Mucosa of stomach (tissue), 1 donor: ENCODE data around the gene RUNDC1.
A peak's percentile ranks its signal among the peaks of the same experiment; 100 is the strongest.
"Not testable (repeated sequence)": the region's sequence is repeated elsewhere in the genome, so short reads cannot be mapped to it uniquely, and the experiment has no call there.

Experiments
- H3K27me3 ChIP-seq: one replicate; pipeline ENCODE4 v1.7.0; 2013; ENCODE audit warnings: mild to moderate bottlenecking, low read length; ENCODE audit not compliant: control insufficient read depth, insufficient read depth
- H3K36me3 ChIP-seq: one replicate; pipeline ENCODE4 v1.7.0; 2013; ENCODE audit warnings: low read length; ENCODE audit not compliant: control insufficient read depth, insufficient read depth
- H3K4me1 ChIP-seq: one replicate; pipeline ENCODE4 v1.7.0; 2013; ENCODE audit warnings: mild to moderate bottlenecking, low read length; ENCODE audit not compliant: control insufficient read depth, insufficient read depth
- H3K4me3 ChIP-seq: one replicate; pipeline ENCODE4 v1.7.0; 2013; ENCODE audit warnings: low read length
- H3K9ac ChIP-seq: one replicate; pipeline ENCODE4 v1.7.0; 2013; ENCODE audit warnings: mild to moderate bottlenecking, low read length, moderate library complexity
- H3K9me3 ChIP-seq: one replicate; pipeline ENCODE4 v1.7.0; 2013; ENCODE audit warnings: mild to moderate bottlenecking, low read length, moderate library complexity; ENCODE audit not compliant: control insufficient read depth
- donor health status: Pancreatic carcinoma.

Gene RUNDC1

DNA sequence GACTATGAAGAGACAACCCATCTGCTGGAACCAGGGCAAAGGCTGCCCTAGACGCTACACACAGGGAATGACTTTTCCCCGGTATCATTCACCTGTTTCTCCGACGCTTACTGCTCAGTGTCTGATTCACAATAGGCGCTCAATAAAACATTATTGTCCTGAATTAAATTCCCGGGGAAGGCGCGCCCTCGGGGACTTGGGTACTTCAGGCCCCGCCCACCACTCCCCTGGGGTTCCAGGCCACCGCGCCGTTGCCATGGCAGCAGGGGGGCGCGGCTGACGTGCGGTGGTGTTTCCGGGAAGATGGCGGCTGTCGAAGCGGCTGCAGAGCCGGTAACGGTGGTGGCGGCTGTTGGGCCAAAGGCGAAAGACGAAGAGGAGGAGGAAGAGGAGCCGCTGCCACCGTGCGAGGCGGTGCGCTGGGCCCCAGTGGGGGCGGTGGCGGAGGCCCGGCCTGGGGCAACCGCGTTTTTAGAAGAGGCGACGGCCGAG lies at the start of gene RUNDC1:
RUNDC1 (plus strand) TSS at position 292 of the 492 bp plus-strand sequence; CDS start at position 304, 12 bp downstream.
- H3K4me3 ChIP-seq: peak within 1 kb of the TSS; percentile 80
- no peaks in the 10 kb centered on the region for H3K36me3 ChIP-seq
- peaks cover 27% of the 10 kb centered on the region for H3K4me1 ChIP-seq
- no peaks in the 10 kb centered on the region for H3K9me3 ChIP-seq
- no peaks in the 10 kb centered on the region for H3K27me3 ChIP-seq
- H3K9ac ChIP-seq: peak within 1 kb of the TSS; percentile 73

DNA sequence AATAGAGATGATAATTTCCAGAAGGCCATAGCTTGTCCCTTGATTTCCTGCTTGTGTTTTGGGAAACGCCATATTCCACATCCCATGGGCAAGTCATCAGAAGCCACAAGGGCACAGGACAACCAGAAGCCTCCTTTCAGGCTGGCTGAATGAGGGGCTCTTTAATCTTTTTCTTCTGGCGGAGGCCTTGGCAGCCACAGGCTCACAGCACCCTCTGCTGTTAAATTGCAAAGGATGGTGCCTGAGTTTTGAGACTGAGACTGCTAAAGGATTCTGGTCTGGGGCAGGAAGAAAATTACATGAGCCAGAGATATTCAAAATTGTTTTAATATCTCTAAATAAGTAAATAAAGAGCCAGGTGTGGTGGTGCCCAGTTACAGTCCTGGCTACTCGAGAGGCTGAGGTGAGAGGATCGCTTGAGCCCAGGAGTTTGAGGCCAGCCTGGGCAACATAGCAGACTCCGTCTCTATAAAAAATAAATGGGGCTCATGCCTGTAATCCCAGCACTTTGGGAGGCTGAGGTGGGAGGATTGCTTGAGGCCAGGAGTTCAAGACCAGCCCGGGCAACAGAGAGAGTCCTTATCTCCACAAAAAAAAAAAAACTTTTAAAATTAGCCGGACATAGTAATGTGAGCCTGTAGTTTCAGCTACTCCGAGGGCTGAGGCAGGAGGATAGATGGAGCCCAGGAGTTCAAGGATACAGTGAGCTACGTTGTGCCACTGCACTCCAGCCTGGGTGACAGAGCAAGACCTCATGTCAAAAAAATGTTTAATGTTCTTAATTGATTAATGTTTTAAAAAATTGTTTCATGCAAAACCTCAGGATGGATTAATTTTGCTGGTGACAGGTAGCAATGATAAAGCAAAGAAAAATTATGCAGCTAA lies 42.4 kb upstream of the RUNDC1 start:
- Histone ChIP-seq H3K27me3 (no peaks in the 10 kb centered on the region), H3K36me3 (no peaks in the 10 kb centered on the region), H3K9me3 (no peaks in the 10 kb centered on the region), H3K4me1 (no peaks in the 10 kb centered on the region), H3K4me3 (no peak overlapping the region), H3K9ac (no peak overlapping the region)

DNA sequence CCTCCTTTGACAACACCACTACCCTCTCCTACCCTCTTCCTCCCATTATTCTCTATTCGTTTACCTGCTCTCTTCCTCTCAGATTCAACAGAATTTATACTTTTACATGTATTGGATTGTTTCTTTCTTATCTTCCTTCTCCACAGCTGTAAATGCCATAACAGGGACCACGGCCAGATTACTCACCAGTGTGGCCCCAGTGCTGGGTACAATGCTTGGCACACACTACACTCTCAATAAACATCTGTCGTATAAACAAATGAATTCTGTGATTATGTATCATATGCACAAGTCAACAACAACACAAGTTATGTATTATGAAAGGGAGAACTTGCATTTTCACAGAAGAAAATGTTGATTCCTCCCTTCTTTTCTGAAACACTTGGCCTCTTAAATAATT lies 36.2 kb upstream of the RUNDC1 start:
- Histone ChIP-seq H3K9ac (no peak overlapping the region), H3K36me3 (no peaks in the 10 kb centered on the region), H3K4me3 (no peak overlapping the region), H3K27me3 (no peaks in the 10 kb centered on the region), H3K9me3 (no peaks in the 10 kb centered on the region), H3K4me1 (no peaks in the 10 kb centered on the region)

DNA sequence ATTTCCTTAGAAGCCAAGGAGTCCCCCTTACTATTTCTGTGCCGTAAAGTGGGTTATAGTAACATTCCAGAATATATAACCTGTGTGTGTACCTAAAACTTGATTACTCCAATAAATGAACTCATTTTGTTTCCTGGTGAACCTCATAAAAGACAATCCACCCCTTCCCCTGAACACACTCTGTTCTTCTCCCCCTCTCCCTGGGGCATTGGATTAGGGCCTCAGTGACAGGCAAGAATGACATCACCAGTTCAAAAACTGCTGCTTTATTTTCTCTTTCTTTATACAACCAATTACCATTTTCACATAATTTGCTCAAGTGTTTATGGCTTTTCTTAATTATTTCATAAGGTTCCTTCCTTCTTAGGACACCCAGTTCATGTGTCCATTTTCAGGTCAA lies 33.6 kb upstream of the RUNDC1 start:
- Histone ChIP-seq H3K9ac (no peak overlapping the region), H3K36me3 (no peaks in the 10 kb centered on the region), H3K27me3 (no peaks in the 10 kb centered on the region), H3K4me1 (no peaks in the 10 kb centered on the region), H3K4me3 (no peak overlapping the region), H3K9me3 (no peaks in the 10 kb centered on the region)

DNA sequence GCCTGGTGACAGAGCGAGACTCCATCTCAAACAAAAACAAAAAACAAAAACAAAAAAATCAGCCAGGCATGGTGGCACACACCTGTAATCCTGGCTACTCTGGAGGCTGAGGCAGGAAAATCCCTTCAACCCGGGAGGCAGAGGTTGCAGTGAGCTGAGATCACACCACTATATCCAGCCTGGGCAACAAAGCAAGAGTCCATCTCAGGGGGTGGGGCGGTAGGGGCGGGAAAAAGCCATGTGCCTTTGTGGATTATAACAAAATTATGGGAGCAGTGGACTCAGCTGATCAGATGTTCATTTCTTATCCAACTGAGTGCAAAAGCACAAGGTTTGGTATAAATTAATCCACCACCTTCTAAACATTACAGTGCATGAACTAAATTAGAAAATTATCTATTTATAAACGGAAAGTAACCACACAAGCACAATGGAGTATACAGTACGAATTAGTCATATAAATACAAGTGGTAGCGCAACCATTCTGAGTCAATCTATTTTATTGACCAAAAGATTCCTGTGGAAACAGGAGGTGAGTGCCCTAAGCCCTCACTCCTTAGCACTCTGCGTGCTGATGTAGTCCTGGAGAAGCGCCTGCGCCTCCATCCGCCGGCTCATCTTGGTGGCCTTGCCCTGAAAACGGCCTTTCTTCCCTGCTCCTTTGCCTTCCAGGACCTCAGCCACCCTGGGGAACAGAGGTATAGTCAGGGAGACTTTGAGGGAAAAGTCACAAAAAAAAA lies 30.2 kb upstream of the RUNDC1 start:
- Histone ChIP-seq H3K4me3 (no peak overlapping the region), H3K36me3 (peaks cover 4% of the 10 kb centered on the region), H3K27me3 (no peaks in the 10 kb centered on the region), H3K9me3 (no peaks in the 10 kb centered on the region), H3K4me1 (no peaks in the 10 kb centered on the region), H3K9ac (no peak overlapping the region)

DNA sequence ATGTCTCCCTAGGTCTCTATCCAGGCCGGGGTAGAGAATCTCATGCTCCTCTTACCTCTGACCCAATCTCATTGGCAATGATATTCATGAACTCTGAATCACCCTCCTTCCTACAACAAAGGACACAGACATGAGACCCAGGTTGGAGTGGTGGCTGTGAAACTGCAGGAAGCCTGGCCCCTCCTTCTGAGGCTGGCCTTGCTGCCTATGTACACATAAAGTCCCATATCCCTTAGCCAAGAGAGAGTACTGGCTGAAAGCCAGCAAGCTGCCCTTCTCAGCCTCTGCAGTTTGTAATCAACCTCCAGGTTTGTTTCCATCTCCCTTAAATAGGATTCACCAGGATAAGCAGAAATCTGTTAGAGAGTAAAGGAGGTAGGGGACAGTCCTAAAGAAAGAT lies 26.7 kb upstream of the RUNDC1 start:
- H3K9ac ChIP-seq: no peak overlapping the region
- no peaks in the 10 kb centered on the region for H3K4me1 ChIP-seq
- H3K9me3 ChIP-seq: no peaks in the 10 kb centered on the region
- H3K36me3 ChIP-seq: peaks cover 11% of the 10 kb centered on the region
- no peaks in the 10 kb centered on the region for H3K27me3 ChIP-seq
- no peak overlapping the region for H3K4me3 ChIP-seq

DNA sequence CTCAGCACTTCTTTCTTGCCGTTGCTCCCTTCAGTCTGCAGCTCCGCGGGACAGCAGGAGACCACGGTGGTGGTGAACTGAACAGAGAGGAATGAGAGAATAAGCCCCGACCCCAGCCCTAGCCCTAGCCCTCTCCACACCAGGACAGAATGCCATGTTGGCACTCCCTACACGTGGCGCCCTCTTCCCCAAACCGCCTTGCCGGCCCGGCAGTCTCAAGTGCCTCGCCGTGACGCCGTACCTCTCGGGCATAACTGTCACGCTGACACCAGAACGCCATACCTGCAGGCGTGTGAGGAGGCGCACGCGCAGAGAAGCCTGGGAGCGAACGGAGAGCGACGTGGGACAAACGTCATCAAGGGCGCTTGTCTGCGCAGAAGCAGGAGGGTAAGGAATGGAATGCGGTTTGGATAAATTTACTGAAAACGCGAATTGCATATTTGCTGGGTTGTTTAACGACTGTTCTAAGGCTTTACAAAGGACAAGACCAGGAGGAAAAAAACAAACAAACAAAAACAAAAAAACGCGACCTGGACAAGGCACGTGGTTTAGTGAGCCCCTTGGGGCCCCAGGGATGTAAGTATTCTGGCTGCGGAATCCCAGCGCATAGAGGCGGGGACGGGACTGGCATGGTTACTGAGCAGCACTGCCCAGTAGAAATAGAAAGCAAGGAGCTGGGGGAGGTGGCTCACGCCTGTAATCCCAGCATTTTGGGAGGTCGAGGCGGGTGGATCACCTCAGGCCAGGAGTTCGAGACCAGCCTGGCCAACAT lies 16.0 kb upstream of the RUNDC1 start, which contains the start of gene AARSD1:
AARSD1 (minus strand) TSS at position 294 of the 772 bp plus-strand sequence; CDS start at position 280, 14 bp downstream.
- Histone ChIP-seq H3K9me3 (no peaks in the 10 kb centered on the region), H3K36me3 (no peaks in the 10 kb centered on the region), H3K27me3 (no peaks in the 10 kb centered on the region), H3K4me1 (no peaks in the 10 kb centered on the region), H3K4me3 (peak within 1 kb of the TSS; percentile 83), H3K9ac (peak within 1 kb of the TSS; percentile 86)

DNA sequence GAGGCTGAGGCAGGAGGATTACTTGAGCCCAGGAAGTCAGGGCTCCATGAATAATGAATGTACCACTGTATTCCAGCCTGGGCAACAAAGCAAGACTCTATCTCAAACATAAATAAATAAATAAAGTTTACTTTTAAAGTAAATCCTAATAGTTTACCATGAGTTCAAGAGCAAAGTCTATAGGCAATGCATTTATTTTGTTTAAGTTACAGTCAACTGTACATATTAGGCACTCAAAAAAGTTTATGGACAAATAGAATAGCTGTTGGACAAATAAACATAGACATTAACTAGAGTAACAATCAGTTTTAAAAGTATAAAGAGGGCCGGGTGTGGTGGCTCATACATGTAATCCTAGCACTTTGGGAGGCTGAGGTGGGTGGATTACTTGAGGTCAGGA lies 12.4 kb upstream of the RUNDC1 start:
- no peaks in the 10 kb centered on the region for H3K9me3 ChIP-seq
- no peak overlapping the region for H3K9ac ChIP-seq
- H3K36me3 ChIP-seq: no peaks in the 10 kb centered on the region
- no peak overlapping the region for H3K4me3 ChIP-seq
- H3K27me3 ChIP-seq: no peaks in the 10 kb centered on the region
- H3K4me1 ChIP-seq: no peaks in the 10 kb centered on the region

DNA sequence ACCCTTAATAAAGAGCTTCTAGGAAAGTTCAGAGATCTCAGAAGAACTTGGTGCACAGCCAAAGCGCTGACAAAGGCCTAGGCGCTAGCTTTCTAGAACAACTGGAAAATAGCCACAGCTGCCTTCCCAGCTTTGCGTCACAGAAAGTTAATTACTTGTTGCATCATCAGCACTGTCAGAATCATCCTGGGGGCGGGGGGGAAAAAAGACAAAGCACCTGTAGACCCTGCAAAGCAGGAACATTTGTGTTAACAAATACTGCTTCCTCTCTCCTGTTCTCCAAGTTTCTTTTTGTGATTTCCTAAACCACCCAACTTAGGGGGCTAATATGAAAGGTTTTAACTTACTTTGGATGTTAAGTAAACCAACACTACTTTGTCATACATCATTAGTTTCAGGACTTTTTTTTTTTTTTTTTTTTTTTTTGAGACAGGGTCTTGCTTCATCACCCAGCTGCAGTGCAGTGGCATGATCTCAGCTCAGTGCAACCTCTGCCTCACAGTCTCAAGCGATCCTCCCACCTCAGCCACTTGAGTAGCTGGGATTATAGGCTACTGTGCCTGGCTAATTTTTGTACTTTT lies 11.3 kb upstream of the RUNDC1 start:
- Histone ChIP-seq H3K27me3 (no peaks in the 10 kb centered on the region), H3K4me3 (no peak overlapping the region), H3K9ac (no peak overlapping the region), H3K36me3 (no peaks in the 10 kb centered on the region), H3K9me3 (no peaks in the 10 kb centered on the region), H3K4me1 (no peaks in the 10 kb centered on the region)

DNA sequence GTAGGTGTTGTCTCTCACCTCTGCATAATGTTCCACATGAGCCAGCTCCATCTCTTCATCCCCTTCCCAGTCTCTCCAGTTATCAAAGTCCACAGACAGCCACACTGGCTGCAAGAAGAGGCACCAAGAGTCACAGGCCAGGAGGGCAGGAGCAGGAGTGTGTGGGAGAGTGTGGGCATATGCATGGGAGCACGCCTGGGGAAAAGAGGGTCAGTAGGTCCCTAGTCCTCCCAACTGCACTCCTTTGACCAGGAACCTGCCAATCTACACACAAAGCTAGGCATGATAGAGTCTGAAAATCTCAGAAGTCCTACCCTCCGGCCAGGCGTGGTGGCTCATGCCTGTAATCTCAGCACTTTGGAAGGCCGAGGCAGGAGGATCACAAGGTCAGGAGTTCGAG lies 8.8 kb upstream of the RUNDC1 start:
- Histone ChIP-seq H3K9me3 (no peaks in the 10 kb centered on the region), H3K4me1 (no peaks in the 10 kb centered on the region), H3K9ac (no peak overlapping the region), H3K36me3 (no peaks in the 10 kb centered on the region), H3K4me3 (no peak overlapping the region), H3K27me3 (no peaks in the 10 kb centered on the region)

DNA sequence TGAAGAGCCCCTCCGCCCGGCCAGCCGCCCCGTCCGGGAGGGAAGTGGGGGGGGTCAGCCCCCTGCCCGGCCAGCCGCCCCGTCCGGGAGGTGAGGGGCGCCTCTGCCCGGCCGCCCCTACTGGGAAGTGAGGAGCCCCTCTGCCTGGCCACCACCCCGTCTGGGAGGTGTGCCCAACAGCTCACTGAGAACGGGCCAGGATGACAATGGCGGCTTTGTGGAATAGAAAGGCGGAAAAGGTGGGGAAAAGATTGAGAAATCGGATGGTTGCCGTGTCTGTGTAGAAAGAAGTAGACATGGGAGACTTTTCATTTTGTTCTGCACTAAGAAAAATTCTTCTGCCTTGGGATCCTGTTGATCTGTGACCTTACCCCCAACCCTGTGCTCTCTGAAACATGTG lies 7.0 kb upstream of the RUNDC1 start:
- H3K4me3 ChIP-seq, H3K36me3 ChIP-seq, H3K9me3 ChIP-seq, H3K9ac ChIP-seq, H3K27me3 ChIP-seq, H3K4me1 ChIP-seq: not testable (repeated sequence)
